GM12892 (cell line): ENCODE measurements around the gene KRTAP10-7. TPM values are rescaled to one million over a fixed set of nuclear protein-coding genes. Genes with fewer than 3 reads are reported as not detected.
"Not testable (repeated sequence)": the region's sequence is repeated elsewhere in the genome, so short reads cannot be mapped to it uniquely, and the experiment has no call there.

Experiments
- DNase-seq: peaks from one replicate; pipeline ENCODE4 v3.0.0; 2011; ENCODE audit not compliant: insufficient read length
- FAIRE-seq: peaks from 2 replicates; lab custom pipeline; 2011; peaks lifted over from hg19 to GRCh38; lab: Jason Lieb, UNC
- POLR2A ChIP-seq: IDR thresholded peaks from 2 replicates; pipeline ENCODE4 v1.6.1; 2011; ENCODE audit warnings: low read depth, low read length, control low read depth
- POLR2AphosphoS5 ChIP-seq: IDR thresholded peaks from 2 replicates; pipeline ENCODE4 v1.6.1; 2011; ENCODE audit warnings: low read depth, low read length, control low read depth
- TAF1 ChIP-seq: IDR thresholded peaks from 2 replicates; pipeline ENCODE4 v1.6.1; 2011; ENCODE audit warnings: low read depth, mild to moderate bottlenecking, control low read depth, low read length, borderline replicate concordance
- polyA plus RNA-seq: library from polyadenylated mRNA; unstranded; fragments of >200 nt; gene quantifications from one replicate; pipeline ENCODE4 v1.2.1, GENCODE V29; 2012; ENCODE audit warnings: missing spikeins, inconsistent platforms; ENCODE audit not compliant: missing spikeins

KRTAP10-7 gene
- polyA plus RNA-seq = not detected

- not testable (repeated sequence) for FAIRE-seq, DNase-seq
Observed at GRCh38 chr21:44600118-44600978, at the start of gene KRTAP10-7. KRTAP10-7 (plus strand) TSS chr21:44600597; CDS start chr21:44600622, 25 bp downstream.

- TF ChIP-seq TAF1 (no peak), POLR2A (no peak), POLR2AphosphoS5 (no peak)
- FAIRE-seq (no peak), DNase-seq (no peak)
Observed at GRCh38 chr21:44550807-44551206, 49.6 kb upstream of the KRTAP10-7 start.

DNA sequence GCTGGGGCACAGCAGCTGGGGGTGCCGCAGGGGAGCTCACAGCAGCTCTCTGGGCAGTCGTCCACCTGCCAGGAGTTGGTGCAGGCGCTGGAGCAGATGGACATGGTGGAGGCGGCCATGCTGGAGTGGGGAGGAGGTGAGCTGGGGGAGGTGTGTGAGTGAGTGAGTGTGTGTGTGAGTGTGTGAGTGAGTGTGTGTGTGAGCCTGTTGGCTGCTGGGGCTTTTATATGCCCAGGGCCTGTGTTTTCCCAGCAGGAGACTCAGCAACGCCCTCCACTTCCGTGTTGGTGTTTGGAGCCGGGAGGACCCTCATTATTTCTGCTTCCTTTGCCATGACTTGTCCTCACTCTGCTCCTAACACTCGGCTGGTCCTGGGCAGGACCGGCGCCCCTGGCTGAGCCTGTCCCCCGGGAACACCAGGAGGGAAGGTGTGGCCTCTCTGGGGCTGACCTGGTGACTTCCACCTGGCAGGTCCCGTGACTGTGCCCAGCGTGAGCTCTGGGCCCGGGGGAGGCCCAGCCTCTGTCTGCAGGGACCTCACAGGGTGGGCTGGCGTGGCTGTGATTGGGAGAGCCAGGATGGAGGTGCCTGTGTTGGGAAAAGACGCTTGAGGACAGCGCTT, 48.9 kb upstream of the KRTAP10-7 start, which contains the start of gene KRTAP10-2:
TSS of gene KRTAP10-2 (minus strand) at position 166 of the 622 bp plus-strand sequence. CDS start at position 119, 47 bp downstream.
- FAIRE-seq = no peak
- TF ChIP-seq POLR2AphosphoS5 (no peak), TAF1 (no peak), POLR2A (no peak)
- DNase-seq = no peak

GRCh38 chr21:44552136-44552535, 48.3 kb upstream of the KRTAP10-7 start:
- TF ChIP-seq POLR2AphosphoS5 = no peak
- no peak for TF ChIP-seq TAF1
- TF ChIP-seq POLR2A = no peak
- FAIRE-seq (no peak), DNase-seq (no peak)

GRCh38 chr21:44552681-44553080, 47.7 kb upstream of the KRTAP10-7 start:
- FAIRE-seq = no peak
- DNase-seq = no peak
- no peak for TF ChIP-seq POLR2AphosphoS5
- no peak for TF ChIP-seq POLR2A
- TF ChIP-seq TAF1 = no peak

GRCh38 chr21:44555200-44555875, 45.1 kb upstream of the KRTAP10-7 start:
- DNase-seq (no peak), FAIRE-seq (no peak)
- TF ChIP-seq POLR2AphosphoS5 = no peak
- TF ChIP-seq POLR2A = no peak
- no peak for TF ChIP-seq TAF1

GRCh38 chr21:44556879-44557278, 43.5 kb upstream of the KRTAP10-7 start:
- FAIRE-seq = no peak
- no peak for DNase-seq
- TF ChIP-seq POLR2AphosphoS5 (no peak), TAF1 (no peak), POLR2A (no peak)

- no peak for FAIRE-seq
- DNase-seq = no peak
Observed at GRCh38 chr21:44557491-44558328, 42.7 kb upstream of the KRTAP10-7 start.

DNA sequence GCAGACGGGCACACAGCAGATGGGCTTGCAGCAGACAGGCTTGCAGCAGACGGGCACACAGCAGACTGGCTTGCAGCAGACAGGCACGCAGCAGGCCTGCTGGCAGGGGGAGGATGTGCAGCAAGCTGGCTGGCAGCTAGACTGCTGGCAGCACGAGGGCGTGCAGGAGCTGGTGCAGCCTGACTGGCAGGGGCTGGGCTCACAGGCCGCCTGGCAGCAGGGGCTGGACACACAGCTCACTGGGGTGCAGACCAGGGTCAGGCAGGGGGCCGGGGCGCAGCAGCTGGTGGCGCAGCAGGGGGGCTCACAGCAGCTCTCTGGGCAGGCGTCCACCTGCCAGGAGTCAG, 42.1 kb upstream of the KRTAP10-7 start:
- not testable (repeated sequence) for FAIRE-seq, DNase-seq

More at GRCh38 chr21:44557491-44558328, 42.7 kb upstream of the KRTAP10-7 start:
- TF ChIP-seq POLR2A (no peak), TAF1 (no peak), POLR2AphosphoS5 (no peak)

DNA sequence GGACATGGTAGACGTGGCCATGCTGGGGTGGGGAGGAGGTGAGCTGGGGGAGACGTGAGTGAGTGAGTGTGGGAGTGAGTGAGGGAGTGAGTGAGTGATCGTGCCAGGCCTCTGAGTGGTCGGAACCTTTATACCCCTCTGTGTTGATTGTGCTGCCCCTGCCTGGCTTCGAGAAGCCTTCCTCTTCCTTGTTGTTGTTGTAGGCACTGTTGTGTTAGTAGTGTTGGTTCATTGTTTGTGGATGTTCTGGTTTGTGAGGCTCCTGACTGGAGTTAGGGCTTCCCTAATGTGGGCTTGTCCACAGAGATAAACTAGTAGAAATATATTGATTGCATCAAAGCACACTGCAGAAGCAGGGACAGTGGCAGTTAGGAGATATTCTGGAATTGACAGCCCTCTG, 41.7 kb upstream of the KRTAP10-7 start, which contains the start of gene KRTAP10-3:
TSS of gene KRTAP10-3 (minus strand) at position 101 of the 400 bp plus-strand sequence. CDS start at position 21, 80 bp downstream.
- FAIRE-seq = no peak
- DNase-seq = no peak
- TF ChIP-seq POLR2AphosphoS5 (no peak), POLR2A (no peak), TAF1 (no peak)

DNA sequence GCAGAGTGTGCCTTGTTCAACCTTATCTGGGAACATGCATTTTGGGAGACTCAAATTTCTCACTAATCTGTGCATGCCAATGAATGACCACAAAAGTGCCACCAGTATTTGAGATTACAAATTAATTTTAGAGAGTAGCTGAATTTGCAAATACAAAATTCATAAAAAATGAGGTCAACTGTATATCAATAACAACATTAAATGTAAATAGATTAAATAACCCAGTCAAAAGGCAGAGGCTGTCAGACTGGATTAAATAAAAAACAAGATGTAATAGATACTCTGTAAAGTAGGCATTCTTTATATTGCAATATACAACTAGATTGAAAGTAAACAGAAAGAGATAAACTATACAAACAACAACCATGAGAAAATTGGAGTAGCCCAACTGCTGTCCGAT, 36.3 kb upstream of the KRTAP10-7 start:
- TF ChIP-seq POLR2A (no peak), POLR2AphosphoS5 (no peak), TAF1 (no peak)
- FAIRE-seq (no peak), DNase-seq (no peak)
